Stomach (tissue), 9 donors: Measurements from ENCODE around the gene TBX15. TPM values are rescaled to one million over a fixed set of nuclear protein-coding genes. Genes with fewer than 3 reads are reported as not detected.
A peak's percentile ranks its signal among the peaks of the same experiment; 100 is the strongest.

Experiments
- DNase-seq, 2 donors: peaks; one replicate each; pipeline versions ENCODE4 v3.0.0 to v3.0.0-alpha.2; 2013 to 2019
- H3K27ac ChIP-seq, 5 donors: fragments of 200-600 bp in 4 of 5; sonication (generic) in 4 of 5; one replicate each; pipeline ENCODE4 v1.5.1; 2013 to 2019; ENCODE audit warnings: mild to moderate bottlenecking in 1 of 5, moderate library complexity in 1 of 5
- H3K27me3 ChIP-seq, 3 donors: fragments of 200-600 bp; sonication (generic); one replicate each; pipeline ENCODE4 v1.5.1; 2017 to 2019; ENCODE audit warnings: mixed run types in 1 of 3
- H3K36me3 ChIP-seq, 4 donors: fragments of 200-600 bp; sonication (generic); 1 replicate in 3 of 4; 2 replicates in 1 of 4; pipeline ENCODE4 v1.5.1; 2016 to 2019
- H3K4me1 ChIP-seq, 4 donors: fragments of 200-600 bp; sonication (generic); one replicate each; pipeline ENCODE4 v1.5.1; 2016 to 2019
- H3K4me3 ChIP-seq, 4 donors: fragments of 200-600 bp; sonication (generic) in 3 of 4; one replicate each; pipeline ENCODE4 v1.5.1; 2016 to 2019; ENCODE audit warnings: mild to moderate bottlenecking in 1 of 4
- H3K9me3 ChIP-seq, 4 donors: fragments of 200-600 bp; sonication (generic); one replicate each; pipeline ENCODE4 v1.5.1; 2016 to 2019
- EP300 ChIP-seq: sonication (generic); formaldehyde crosslinking; IDR thresholded peaks from one replicate; pipeline ENCODE4 v1.6.1; 2017; ENCODE audit warnings: antibody characterized with exemption
- POLR2A ChIP-seq, 4 donors: fragments of 450-650 bp; IDR thresholded peaks; one replicate each; pipeline ENCODE4 v1.6.1; 2016; ENCODE audit warnings: antibody characterized with exemption in 4 of 4, control low read depth in 2 of 4, mild to moderate bottlenecking in 1 of 4, moderate library complexity in 1 of 4
- POLR2AphosphoS5 ChIP-seq, 3 donors: sonication (generic); formaldehyde crosslinking; IDR thresholded peaks; one replicate each; pipeline ENCODE4 v1.6.1; 2016; ENCODE audit warnings: antibody characterized with exemption in 3 of 3
- WGBS, 5 donors: extraction: QIAGEN DNeasy Blood & Tissue Kit in 3 of 5; methylation state at CpG; one replicate each; pipeline versions ENCODE4 v1.1.5 to v1.1.7; 2013 to 2018; 5-methylcytosine and 5-hydroxymethylcytosine counted together
- intact Hi-C: fragments of 100-400 bp; cut with DNase I; formaldehyde crosslinking; loops from one replicate; pipeline ENCODE4 v1.15.1; 2023; ENCODE audit warnings: low total_unique reads
- polyA plus RNA-seq, 3 donors: library from polyadenylated mRNA; stranded (reverse); fragments of 200-250 nt; gene quantifications; one replicate each; pipeline ENCODE4 v1.2.3, GENCODE V29; 2013
- total RNA-seq, 5 donors: library from RNA; depleted of rRNA; stranded (reverse); fragments of >200 nt; gene quantifications; one replicate each; pipeline versions ENCODE4 v1.1.0 to v1.2.3, GENCODE V29; 2014 to 2016
- TF ChIP-seq, protein P1 (sequence below), 7 experiments: fragments of 450-650 bp in 4 of 7; fragments of 200-600 bp in 3 of 7; sonication (generic) in 3 of 7; IDR thresholded peaks; one replicate each; pipeline ENCODE4 v1.5.1; 2016 to 2019; ENCODE audit warnings: antibody characterized with exemption in 7 of 7, control low read depth in 2 of 7, mild to moderate bottlenecking in 1 of 7
- donor health status: healthy with polysubstance abuse.
- donor health status: Bipolar disorder and iron deficiency.
- donor health status: healthy.

Gene TBX15
- total and polyA plus RNA-seq, 8 donors = 0.05 to 0.37 TPM; not detected in 6

- 75 to 89% (median 83%) methylated on average over 3 of the region's 3 CpGs for WGBS, 5 donors
- intact Hi-C loops = no loop called here
- TF ChIP-seq POLR2AphosphoS5 (IDR thresholded peaks at IDR 0.05) (no peak), EP300 (no peak), POLR2A (IDR thresholded peaks at IDR 0.05) (no peak)
- TF ChIP-seq, protein P1, sequence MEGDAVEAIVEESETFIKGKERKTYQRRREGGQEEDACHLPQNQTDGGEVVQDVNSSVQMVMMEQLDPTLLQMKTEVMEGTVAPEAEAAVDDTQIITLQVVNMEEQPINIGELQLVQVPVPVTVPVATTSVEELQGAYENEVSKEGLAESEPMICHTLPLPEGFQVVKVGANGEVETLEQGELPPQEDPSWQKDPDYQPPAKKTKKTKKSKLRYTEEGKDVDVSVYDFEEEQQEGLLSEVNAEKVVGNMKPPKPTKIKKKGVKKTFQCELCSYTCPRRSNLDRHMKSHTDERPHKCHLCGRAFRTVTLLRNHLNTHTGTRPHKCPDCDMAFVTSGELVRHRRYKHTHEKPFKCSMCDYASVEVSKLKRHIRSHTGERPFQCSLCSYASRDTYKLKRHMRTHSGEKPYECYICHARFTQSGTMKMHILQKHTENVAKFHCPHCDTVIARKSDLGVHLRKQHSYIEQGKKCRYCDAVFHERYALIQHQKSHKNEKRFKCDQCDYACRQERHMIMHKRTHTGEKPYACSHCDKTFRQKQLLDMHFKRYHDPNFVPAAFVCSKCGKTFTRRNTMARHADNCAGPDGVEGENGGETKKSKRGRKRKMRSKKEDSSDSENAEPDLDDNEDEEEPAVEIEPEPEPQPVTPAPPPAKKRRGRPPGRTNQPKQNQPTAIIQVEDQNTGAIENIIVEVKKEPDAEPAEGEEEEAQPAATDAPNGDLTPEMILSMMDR (IDR thresholded peaks at IDR 0.05) = no peak
- H3K36me3 ChIP-seq = no peaks in the 10 kb centered on the region
- no peaks in the 10 kb centered on the region for H3K4me1 ChIP-seq
- no peak overlapping the region for H3K27ac ChIP-seq
- no peak for DNase-seq
- no peak overlapping the region for H3K4me3 ChIP-seq
- peaks cover 0 to 3% (median 0%) of the 10 kb centered on the region in 4 donors for H3K9me3 ChIP-seq
- H3K27me3 ChIP-seq = peaks cover 0 to 13% (median 0%) of the 10 kb centered on the region in 3 donors
Observed at GRCh38 chr1:118963456-118964430, 24.4 kb downstream of the TBX15 start.

- 75 to 84% (median 79%) methylated on average over 2 of the region's 2 CpGs for WGBS, 5 donors
- peaks cover 0 to 3% (median 0%) of the 10 kb centered on the region in 4 donors for H3K9me3 ChIP-seq
- no peaks in the 10 kb centered on the region for H3K36me3 ChIP-seq
- H3K27me3 ChIP-seq = peaks cover 0 to 12% (median 0%) of the 10 kb centered on the region in 3 donors
- TF ChIP-seq, protein P1 (IDR thresholded peaks at IDR 0.05) = no peak
- TF ChIP-seq POLR2AphosphoS5 (IDR thresholded peaks at IDR 0.05) (no peak), EP300 (no peak), POLR2A (IDR thresholded peaks at IDR 0.05) (no peak)
- no peaks in the 10 kb centered on the region for H3K4me1 ChIP-seq
- no peak overlapping the region for H3K27ac ChIP-seq
- DNase-seq = no peak
- no peak overlapping the region for H3K4me3 ChIP-seq
- intact Hi-C loops = no loop called here
Observed at GRCh38 chr1:118963138-118963455, 25.0 kb downstream of the TBX15 start.

GRCh38 chr1:118961156-118961555 is 27.0 kb downstream of the TBX15 start:
- 63 to 86% (median 76%) methylated on average over 2 of the region's 2 CpGs for WGBS, 5 donors
- TF ChIP-seq, protein P1 (IDR thresholded peaks at IDR 0.05) = no peak
- no peak for TF ChIP-seq POLR2A (IDR thresholded peaks at IDR 0.05)
- no peak for TF ChIP-seq POLR2AphosphoS5 (IDR thresholded peaks at IDR 0.05)
- TF ChIP-seq EP300 = no peak
- no peak for DNase-seq
- peaks cover 0 to 12% (median 0%) of the 10 kb centered on the region in 3 donors for H3K27me3 ChIP-seq
- intact Hi-C loops = no loop called here
- H3K27ac ChIP-seq = peak overlapping the region in 1 of 5 donors; percentile 80
- H3K4me1 ChIP-seq = no peaks in the 10 kb centered on the region
- no peaks in the 10 kb centered on the region for H3K36me3 ChIP-seq
- peaks cover 0 to 3% (median 0%) of the 10 kb centered on the region in 4 donors for H3K9me3 ChIP-seq
- H3K4me3 ChIP-seq = no peak overlapping the region

GRCh38 chr1:118960567-118961136 is 27.5 kb downstream of the TBX15 start:
- peak; percentile 49 to 76 for DNase-seq
- TF ChIP-seq EP300 (no peak), POLR2A (IDR thresholded peaks at IDR 0.05) (no peak), POLR2AphosphoS5 (IDR thresholded peaks at IDR 0.05) (peak in 1 of 3 donors; percentile 16)
- TF ChIP-seq, protein P1 (IDR thresholded peaks at IDR 0.05) = no peak

More at GRCh38 chr1:118960567-118961136, 27.5 kb downstream of the TBX15 start:
- Histone ChIP-seq H3K36me3 (no peaks in the 10 kb centered on the region), H3K27ac (peak overlapping the region in 2 of 5 donors; percentile 28 to 80), H3K4me3 (no peak overlapping the region), H3K27me3 (peaks cover 0 to 12% (median 0%) of the 10 kb centered on the region in 3 donors), H3K4me1 (no peaks in the 10 kb centered on the region), H3K9me3 (peaks cover 0 to 3% (median 0%) of the 10 kb centered on the region in 4 donors)
- WGBS, 5 donors = 25 to 49% (median 34%) methylated on average over 7 of the region's 7 CpGs
- intact Hi-C loops = no loop called here
